Skeletal muscle satellite cell (primary cell): ENCODE measurements around the gene FADD.

Experiments
- H3K27me3 ChIP-seq: 2 replicates; pipeline ENCODE4 v1.7.0; 2013; ENCODE audit warnings: low read length; ENCODE audit not compliant: control insufficient read depth, insufficient read depth
- H3K36me3 ChIP-seq: 2 replicates; pipeline ENCODE4 v1.7.0; 2013; ENCODE audit warnings: mild to moderate bottlenecking, control low read depth, low read length; ENCODE audit not compliant: insufficient read depth
- H3K4me1 ChIP-seq: 2 replicates; pipeline ENCODE4 v1.7.0; 2013; ENCODE audit warnings: low read length; ENCODE audit not compliant: control insufficient read depth, insufficient read depth
- H3K4me2 ChIP-seq: 2 replicates; pipeline ENCODE4 v1.7.0; 2013; ENCODE audit warnings: mild to moderate bottlenecking, low read length
- H3K4me3 ChIP-seq: 2 replicates; pipeline ENCODE4 v1.7.0; 2013; ENCODE audit warnings: low read length
- H3K9ac ChIP-seq: 2 replicates; pipeline ENCODE4 v1.7.0; 2013; ENCODE audit warnings: mild to moderate bottlenecking, low read depth, low read length, moderate library complexity
- H3K9me3 ChIP-seq: replicated peaks from 2 replicates; pipeline ENCODE4 v1.7.0; 2013; ENCODE audit warnings: mild to moderate bottlenecking, control low read depth, low read length

FADD gene

DNA sequence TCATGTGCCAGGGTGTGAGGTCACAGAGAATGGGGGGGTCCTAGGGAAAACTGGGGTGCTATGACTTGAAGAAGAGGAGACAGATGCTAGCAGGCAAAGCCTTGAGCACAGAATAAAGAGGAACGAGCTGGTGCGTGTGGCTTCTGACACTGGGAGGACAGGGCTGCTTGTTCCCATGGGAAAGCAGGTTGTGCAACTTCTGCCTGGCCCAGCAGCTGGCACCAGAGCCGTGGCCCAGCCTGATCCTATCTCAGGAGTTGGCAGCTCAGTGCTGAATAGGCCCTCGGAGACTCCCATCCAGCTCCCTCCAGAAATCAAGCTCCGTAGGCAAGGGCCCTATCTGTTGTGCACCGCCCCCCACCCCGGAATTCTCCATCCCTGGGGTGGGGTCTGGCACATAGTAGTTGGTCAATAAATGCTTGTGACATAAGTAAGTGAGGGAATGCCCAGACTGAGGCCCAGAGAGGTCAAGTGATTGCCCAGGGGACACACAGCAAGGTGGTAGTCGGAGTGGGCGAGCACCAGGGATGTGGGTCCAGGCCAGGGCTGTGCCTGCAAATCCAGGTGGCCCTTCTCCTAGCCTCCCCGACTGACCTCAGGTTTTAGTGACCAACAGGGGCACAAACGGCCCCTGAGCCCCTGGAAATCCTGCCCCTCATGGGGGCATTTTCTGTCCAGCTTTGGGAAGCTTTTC lies 19.5 kb upstream of the FADD start:
- Histone ChIP-seq H3K9me3 (no peaks in the 10 kb centered on the region), H3K9ac (no peak overlapping the region), H3K4me3 (no peak overlapping the region), H3K4me2 (no peak overlapping the region), H3K36me3 (no peaks in the 10 kb centered on the region), H3K27me3 (peaks cover 67% of the 10 kb centered on the region), H3K4me1 (no peaks in the 10 kb centered on the region)

DNA sequence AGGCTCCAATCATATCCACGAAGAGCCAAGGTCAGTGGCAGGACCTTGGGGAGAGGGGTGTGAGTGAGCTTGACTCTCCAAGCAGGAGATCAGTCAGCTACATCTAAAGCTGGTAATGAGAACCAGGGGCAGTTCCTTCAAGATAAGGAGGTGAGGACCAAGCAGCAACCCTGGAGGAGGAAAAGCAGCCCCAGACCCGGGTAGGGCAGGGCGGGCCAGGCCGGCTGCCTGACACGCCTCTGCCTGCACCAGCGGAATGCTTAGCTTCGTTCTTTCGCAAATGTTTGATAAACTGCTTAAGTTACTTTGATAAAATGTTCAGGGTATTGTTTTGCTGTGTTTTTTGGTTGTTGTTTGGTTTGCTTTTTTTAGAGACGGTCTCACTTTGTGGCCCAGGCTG lies 18.7 kb upstream of the FADD start:
- no peaks in the 10 kb centered on the region for H3K9me3 ChIP-seq
- no peak overlapping the region for H3K4me2 ChIP-seq
- H3K4me1 ChIP-seq: no peaks in the 10 kb centered on the region
- no peak overlapping the region for H3K9ac ChIP-seq
- peaks cover 64% of the 10 kb centered on the region for H3K27me3 ChIP-seq
- no peaks in the 10 kb centered on the region for H3K36me3 ChIP-seq
- no peak overlapping the region for H3K4me3 ChIP-seq

DNA sequence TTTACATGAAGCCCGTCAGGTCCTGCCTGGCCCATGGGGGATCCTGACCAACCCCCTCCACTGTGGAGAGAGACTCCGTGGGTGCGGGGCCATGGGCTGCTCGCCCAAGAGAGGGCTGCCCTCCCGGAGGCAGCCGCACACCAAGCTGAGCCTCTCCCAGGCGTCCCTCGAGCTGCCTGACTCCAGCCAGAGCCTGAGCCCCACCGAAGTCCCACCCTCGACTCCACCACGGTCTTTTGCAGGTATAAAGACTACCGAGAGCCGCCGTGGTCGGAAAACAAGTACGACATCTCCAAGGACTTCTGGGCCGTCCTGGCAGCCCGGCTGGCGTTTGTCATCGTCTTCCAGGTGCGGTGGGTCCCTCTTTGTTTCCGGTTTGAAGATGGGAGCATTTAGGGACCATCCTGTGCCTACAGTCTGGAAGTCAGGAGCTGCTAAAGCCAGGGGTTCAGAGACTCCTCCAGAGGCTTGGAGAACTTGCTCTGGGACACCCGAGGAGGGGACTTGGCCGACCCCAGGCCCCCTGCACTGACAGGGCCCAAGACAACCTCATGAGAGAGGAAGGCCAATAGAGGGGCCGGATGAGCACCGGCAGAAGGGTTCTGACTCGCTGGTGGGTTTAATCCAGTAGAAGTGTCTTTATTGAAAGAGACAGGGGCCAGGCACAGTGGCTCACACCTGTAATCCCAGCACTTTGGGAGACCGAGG lies 17.6 kb upstream of the FADD start:
- no peaks in the 10 kb centered on the region for H3K9me3 ChIP-seq
- no peak overlapping the region for H3K4me3 ChIP-seq
- H3K27me3 ChIP-seq: peaks cover 57% of the 10 kb centered on the region
- no peaks in the 10 kb centered on the region for H3K4me1 ChIP-seq
- H3K4me2 ChIP-seq: no peak overlapping the region
- H3K9ac ChIP-seq: no peak overlapping the region
- no peaks in the 10 kb centered on the region for H3K36me3 ChIP-seq

DNA sequence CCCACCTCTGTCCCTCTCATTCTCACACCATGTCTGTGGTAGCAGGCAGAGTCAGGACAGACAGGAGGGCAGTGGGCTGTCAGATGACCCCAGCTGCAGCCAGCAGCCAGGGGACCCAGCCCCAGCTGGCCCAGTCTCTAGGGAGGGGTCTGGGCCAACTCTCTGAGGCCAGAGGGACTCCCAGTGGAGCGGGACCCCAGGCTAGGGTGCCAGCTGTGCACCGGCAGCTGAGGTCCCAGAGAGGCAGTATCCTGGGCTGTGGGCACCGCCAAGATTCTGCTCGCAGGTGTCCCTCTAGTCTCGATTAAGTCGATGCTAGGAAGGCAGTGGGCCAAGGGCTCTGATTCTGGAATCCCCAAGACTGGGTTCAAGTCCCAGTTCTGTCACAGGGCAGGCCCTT lies 16.7 kb upstream of the FADD start:
- H3K4me1 ChIP-seq: no peaks in the 10 kb centered on the region
- H3K36me3 ChIP-seq: no peaks in the 10 kb centered on the region
- H3K9ac ChIP-seq: no peak overlapping the region
- H3K9me3 ChIP-seq: no peaks in the 10 kb centered on the region
- no peak overlapping the region for H3K4me3 ChIP-seq
- no peak overlapping the region for H3K4me2 ChIP-seq
- H3K27me3 ChIP-seq: peaks cover 57% of the 10 kb centered on the region

DNA sequence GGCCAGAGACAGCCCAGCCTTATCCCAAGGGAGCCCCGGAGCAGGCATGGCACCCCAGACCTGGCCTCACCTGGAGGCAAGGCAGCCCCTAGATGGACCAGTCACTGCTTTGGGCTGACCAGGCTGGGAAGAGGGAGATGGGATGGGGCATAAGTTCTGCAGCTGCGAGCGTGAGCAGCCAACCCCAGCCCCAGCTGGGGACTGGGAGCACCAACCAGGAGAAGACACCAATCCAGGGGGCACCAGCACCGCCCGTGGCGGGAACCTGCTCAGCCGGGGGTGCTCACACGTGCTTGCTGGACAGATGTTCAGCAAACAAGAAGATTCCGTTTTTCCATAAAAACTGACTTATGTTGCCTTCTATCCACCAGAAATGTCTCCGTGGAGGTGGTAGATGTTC lies 16.2 kb upstream of the FADD start:
- Histone ChIP-seq H3K36me3 (no peaks in the 10 kb centered on the region), H3K9me3 (no peaks in the 10 kb centered on the region), H3K9ac (no peak overlapping the region), H3K4me2 (no peak overlapping the region), H3K4me3 (no peak overlapping the region), H3K27me3 (peaks cover 54% of the 10 kb centered on the region), H3K4me1 (no peaks in the 10 kb centered on the region)

DNA sequence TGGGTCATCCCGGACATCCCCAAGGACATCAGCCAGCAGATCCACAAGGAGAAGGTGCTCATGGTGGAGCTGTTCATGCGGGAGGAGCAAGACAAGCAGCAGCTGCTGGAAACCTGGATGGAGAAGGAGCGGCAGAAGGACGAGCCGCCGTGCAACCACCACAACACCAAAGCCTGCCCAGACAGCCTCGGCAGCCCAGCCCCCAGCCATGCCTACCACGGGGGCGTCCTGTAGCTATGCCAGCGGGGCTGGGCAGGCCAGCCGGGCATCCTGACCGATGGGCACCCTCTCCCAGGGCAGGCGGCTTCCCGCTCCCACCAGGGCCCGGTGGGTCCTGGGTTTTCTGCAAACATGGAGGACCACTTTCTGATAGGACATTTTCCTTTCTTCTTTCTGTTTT lies 15.3 kb upstream of the FADD start:
- no peak overlapping the region for H3K4me2 ChIP-seq
- no peak overlapping the region for H3K4me3 ChIP-seq
- H3K27me3 ChIP-seq: peaks cover 54% of the 10 kb centered on the region
- no peaks in the 10 kb centered on the region for H3K36me3 ChIP-seq
- H3K4me1 ChIP-seq: no peaks in the 10 kb centered on the region
- no peak overlapping the region for H3K9ac ChIP-seq
- no peaks in the 10 kb centered on the region for H3K9me3 ChIP-seq

DNA sequence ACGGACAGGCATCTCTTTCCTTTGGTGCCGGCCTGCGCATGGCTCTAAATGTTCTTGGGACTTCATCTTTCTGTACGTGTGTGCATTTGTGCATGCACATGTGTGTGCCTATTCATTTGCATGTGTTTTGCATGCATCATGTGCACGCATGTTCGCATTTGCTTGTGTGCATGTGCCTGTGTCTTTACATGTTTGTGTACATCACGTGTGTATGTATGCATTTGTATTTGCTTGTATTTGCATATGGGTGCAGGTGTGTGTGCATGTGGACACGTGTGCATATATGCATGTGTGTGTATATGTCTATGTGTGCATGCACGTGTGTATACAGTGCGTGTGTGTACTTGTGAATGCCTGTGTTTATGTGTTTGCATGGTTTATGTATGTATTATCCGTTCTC lies 13.5 kb upstream of the FADD start:
- H3K9ac ChIP-seq: no peak overlapping the region
- H3K36me3 ChIP-seq: no peaks in the 10 kb centered on the region
- no peak overlapping the region for H3K4me3 ChIP-seq
- peaks cover 50% of the 10 kb centered on the region for H3K27me3 ChIP-seq
- no peaks in the 10 kb centered on the region for H3K4me1 ChIP-seq
- H3K4me2 ChIP-seq: no peak overlapping the region
- H3K9me3 ChIP-seq: no peaks in the 10 kb centered on the region

DNA sequence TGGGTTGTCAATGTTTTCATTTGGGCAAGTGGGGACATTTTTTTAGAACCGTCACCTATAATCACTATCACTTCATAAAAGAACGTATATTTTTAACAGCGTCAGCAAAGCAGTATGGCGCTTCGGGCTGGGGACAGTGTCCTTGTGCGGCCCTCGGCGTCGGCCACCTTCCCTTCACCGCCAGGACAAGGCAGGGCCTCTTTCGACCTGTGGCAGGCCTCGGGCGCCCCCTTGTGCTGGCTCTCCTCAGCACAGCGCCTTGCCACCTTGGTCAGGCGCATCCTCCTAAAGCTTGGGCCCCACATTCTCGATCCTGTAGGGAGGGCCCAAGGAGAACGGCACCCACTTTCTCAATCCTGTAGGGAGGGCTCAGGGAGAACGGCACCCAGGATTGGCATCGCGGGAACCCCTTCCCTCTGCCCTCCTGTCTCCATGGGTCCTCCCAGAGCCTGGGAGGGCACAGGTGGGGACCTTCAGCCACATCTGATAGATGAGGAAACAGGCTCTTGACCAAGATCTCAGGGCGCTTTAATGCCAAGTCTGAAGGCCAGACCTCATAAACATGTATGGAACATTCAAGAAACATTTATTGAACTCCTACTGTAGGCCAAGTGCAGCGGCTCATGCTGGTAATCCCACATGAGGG lies 11.5 kb upstream of the FADD start:
- Histone ChIP-seq H3K4me2 (no peak overlapping the region), H3K4me3 (no peak overlapping the region), H3K9ac (no peak overlapping the region), H3K27me3 (peaks cover 44% of the 10 kb centered on the region), H3K9me3 (no peaks in the 10 kb centered on the region), H3K36me3 (no peaks in the 10 kb centered on the region), H3K4me1 (no peaks in the 10 kb centered on the region)

DNA sequence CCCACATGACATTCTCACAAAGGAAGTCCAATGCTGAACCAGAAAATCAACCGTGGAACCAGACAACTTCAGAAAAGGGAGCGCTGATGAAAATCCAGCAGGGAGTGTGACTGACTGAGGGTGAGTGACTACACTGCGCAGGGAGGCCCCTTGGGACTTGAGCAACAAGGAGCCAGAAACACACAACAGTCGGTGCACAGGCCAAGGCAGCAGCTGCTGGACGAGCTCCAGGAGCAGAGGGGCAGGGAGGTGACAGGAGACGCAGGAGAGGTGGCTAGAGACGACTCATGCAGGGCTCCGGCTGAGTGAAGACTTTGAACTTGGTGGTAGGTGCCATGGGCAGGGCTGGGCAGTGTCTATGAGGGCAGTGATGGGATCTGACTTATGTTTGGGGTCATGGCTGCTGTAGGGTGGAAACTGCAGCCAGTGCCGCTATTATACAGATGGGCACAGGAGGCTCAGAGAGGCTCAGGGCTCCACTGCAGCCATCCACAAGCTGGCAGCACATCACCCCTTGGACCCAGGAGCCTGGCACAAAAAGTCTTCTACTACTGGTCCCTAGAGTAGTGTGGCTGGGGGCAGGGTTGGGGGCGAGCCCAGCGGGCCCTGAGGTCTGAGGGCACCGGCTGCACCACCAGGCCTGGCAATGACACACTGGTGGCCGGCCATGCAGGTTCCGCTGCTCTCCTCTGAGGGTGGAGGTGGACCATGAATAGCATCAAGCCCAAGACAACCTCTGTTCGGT lies 10.3 kb upstream of the FADD start:
- Histone ChIP-seq H3K4me1 (no peaks in the 10 kb centered on the region), H3K9ac (no peak overlapping the region), H3K4me3 (no peak overlapping the region), H3K4me2 (no peak overlapping the region), H3K27me3 (peaks cover 33% of the 10 kb centered on the region), H3K36me3 (no peaks in the 10 kb centered on the region), H3K9me3 (no peaks in the 10 kb centered on the region)

DNA sequence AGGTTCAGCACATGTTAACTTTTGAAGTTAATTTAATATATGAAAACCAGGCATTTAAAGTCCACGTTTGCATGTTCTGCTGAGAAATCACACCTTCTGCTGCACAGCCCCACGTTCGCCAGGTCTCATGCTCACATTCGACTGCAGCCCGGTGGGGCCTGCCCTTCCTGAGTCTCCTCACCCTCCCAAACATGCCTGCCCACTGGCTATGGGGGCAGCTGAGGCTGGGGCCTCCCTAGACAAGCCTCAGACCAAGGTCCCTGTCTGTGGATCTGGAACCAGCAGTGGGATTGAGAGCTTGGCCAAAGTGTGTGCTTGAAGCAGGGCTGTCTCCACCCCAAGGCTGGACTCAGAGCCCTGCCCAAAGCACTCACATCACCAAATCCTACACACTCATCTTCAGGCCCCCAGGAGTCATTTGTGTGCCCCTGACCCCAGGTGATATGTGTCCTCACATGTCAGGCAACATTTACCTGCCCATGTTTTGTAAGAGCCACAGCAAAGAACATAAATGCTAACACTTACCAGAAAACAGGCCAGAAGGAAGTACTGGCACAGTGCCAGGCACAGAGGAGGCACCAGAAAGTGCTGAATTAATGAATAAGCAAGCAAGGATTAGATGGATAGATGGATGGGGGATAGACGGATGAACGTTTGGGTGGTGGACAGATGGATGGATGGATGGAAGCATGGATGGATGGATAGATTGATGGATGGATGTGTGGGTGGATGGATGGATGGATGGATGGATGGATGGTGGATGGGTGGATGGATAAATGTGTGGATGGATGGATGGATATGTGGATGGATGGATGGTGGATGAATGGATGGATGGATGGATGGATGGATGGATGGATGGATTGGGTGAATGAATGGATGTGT lies 9.4 kb upstream of the FADD start:
- no peaks in the 10 kb centered on the region for H3K9me3 ChIP-seq
- H3K4me2 ChIP-seq: no peak overlapping the region
- H3K9ac ChIP-seq: no peak overlapping the region
- H3K36me3 ChIP-seq: no peaks in the 10 kb centered on the region
- H3K27me3 ChIP-seq: peaks cover 24% of the 10 kb centered on the region
- H3K4me1 ChIP-seq: no peaks in the 10 kb centered on the region
- H3K4me3 ChIP-seq: no peak overlapping the region
